HEK293 (cell line): ENCODE results near the gene SLC9A9.

Experiments
- CTCF ChIA-PET: fragments of 350-600 bp; formaldehyde crosslinking; extraction: SDS; loops from one replicate; lab custom pipeline; 2021; ENCODE audit warnings: antibody characterized with exemption; lab: Yijun Ruan, JAX
- POLR2A ChIA-PET: fragments of 300-600 bp; formaldehyde crosslinking; extraction: SDS; loops from one replicate; lab custom pipeline; 2020; ENCODE audit warnings: antibody characterized with exemption, inconsistent platforms; lab: Yijun Ruan, JAX
- H3K27ac ChIP-seq: fragments of 200-500 bp; sonication (Bioruptor generic); 2 replicates; pipeline ENCODE4 v1.5.1; 2014; ENCODE audit warnings: low read depth, low read length, control low read depth, inconsistent platforms; ENCODE audit errors: extremely low read depth
- H3K36me3 ChIP-seq, 2 experiments: fragments of 200-500 bp in 1 of 2; sonication (Bioruptor generic) in 1 of 2; 1 replicate in 1 of 2; 2 replicates in 1 of 2; pipeline ENCODE4 v1.5.1; 2014 to 2017; ENCODE audit warnings: inconsistent platforms in 2 of 2, low read length in 2 of 2; ENCODE audit not compliant: control insufficient read depth in 2 of 2, insufficient read depth in 1 of 2
- H3K4me1 ChIP-seq: fragments of 200-500 bp; sonication (Bioruptor generic); 2 replicates; pipeline ENCODE4 v1.5.1; 2014; ENCODE audit warnings: mild to moderate bottlenecking, low read length, inconsistent platforms; ENCODE audit not compliant: control insufficient read depth, insufficient read depth
- H3K4me3 ChIP-seq: 2 replicates; pipeline ENCODE4 v1.5.1; 2011; ENCODE audit warnings: low read depth, mild to moderate bottlenecking, control low read depth, low read length, moderate library complexity
- H3K9me3 ChIP-seq: fragments of 200-500 bp; sonication (Bioruptor generic); 2 replicates; pipeline ENCODE4 v1.5.1; 2014; ENCODE audit warnings: low read depth, low read length, inconsistent platforms; ENCODE audit not compliant: control insufficient read depth, insufficient read depth
- BCL11A ChIP-seq: fragments of 450-650 bp; formaldehyde crosslinking; IDR thresholded peaks from 2 replicates; pipeline ENCODE4 v1.5.1; 2016; ENCODE audit warnings: low read depth, missing biosample characterization, missing genetic modification characterization
- KLF9 ChIP-seq: fragments of 450-650 bp; formaldehyde crosslinking; IDR thresholded peaks from 2 replicates; pipeline ENCODE4 v1.5.1; 2016; ENCODE audit warnings: missing biosample characterization, missing genetic modification characterization, low read depth
- MZF1 ChIP-seq: fragments of 450-650 bp; formaldehyde crosslinking; IDR thresholded peaks from 2 replicates; pipeline ENCODE4 v1.5.1; 2017; ENCODE audit warnings: missing biosample characterization, missing genetic modification characterization, borderline replicate concordance
- OVOL3 ChIP-seq: fragments of 450-650 bp; formaldehyde crosslinking; IDR thresholded peaks from 2 replicates; pipeline ENCODE4 v1.5.1; 2016; ENCODE audit warnings: missing biosample characterization, missing genetic modification characterization
- SALL2 ChIP-seq: fragments of 450-650 bp; formaldehyde crosslinking; IDR thresholded peaks from 2 replicates; pipeline ENCODE4 v1.5.0; 2017; ENCODE audit warnings: missing biosample characterization, mild to moderate bottlenecking, missing genetic modification characterization, borderline replicate concordance
- SP2 ChIP-seq: fragments of 450-650 bp; formaldehyde crosslinking; IDR thresholded peaks from 2 replicates; pipeline ENCODE4 v1.5.1; 2016; ENCODE audit warnings: missing biosample characterization, missing genetic modification characterization
- ZNF10 ChIP-seq: fragments of 450-650 bp; formaldehyde crosslinking; IDR thresholded peaks from 2 replicates; pipeline ENCODE4 v1.5.1; 2017; ENCODE audit warnings: missing biosample characterization, missing genetic modification characterization
- ZNF292 ChIP-seq: fragments of 450-650 bp; formaldehyde crosslinking; IDR thresholded peaks from 2 replicates; pipeline ENCODE4 v1.5.1; 2016; ENCODE audit warnings: low read depth, missing biosample characterization, missing genetic modification characterization, borderline replicate concordance
- ZNF341 ChIP-seq: fragments of 450-650 bp; formaldehyde crosslinking; IDR thresholded peaks from 2 replicates; pipeline ENCODE4; 2016; ENCODE audit warnings: low read depth, missing biosample characterization, missing genetic modification characterization
- ZNF394 ChIP-seq: fragments of 450-650 bp; formaldehyde crosslinking; IDR thresholded peaks from 2 replicates; pipeline ENCODE4 v1.5.1; 2016; ENCODE audit warnings: missing biosample characterization, missing genetic modification characterization, mild to moderate bottlenecking, moderate library complexity, borderline replicate concordance
- ZNF555 ChIP-seq: fragments of 450-650 bp; formaldehyde crosslinking; conservative IDR thresholded peaks from 2 replicates; pipeline ENCODE4 v1.5.1; 2017; ENCODE audit warnings: missing biosample characterization, mild to moderate bottlenecking, missing genetic modification characterization, inconsistent platforms
- ZNF558 ChIP-seq: fragments of 450-650 bp; formaldehyde crosslinking; IDR thresholded peaks from 2 replicates; pipeline ENCODE4 v1.5.1; 2016; ENCODE audit warnings: missing biosample characterization, missing genetic modification characterization
- ZNF654 ChIP-seq: fragments of 450-650 bp; formaldehyde crosslinking; IDR thresholded peaks from 2 replicates; pipeline ENCODE4 v1.5.1; 2016; ENCODE audit warnings: low read depth, missing biosample characterization, missing genetic modification characterization
- ZXDB ChIP-seq: fragments of 450-650 bp; formaldehyde crosslinking; IDR thresholded peaks from 2 replicates; pipeline ENCODE4 v1.5.1; 2016; ENCODE audit warnings: missing biosample characterization, missing genetic modification characterization
- TF ChIP-seq, protein P1 (sequence below): fragments of 450-650 bp; formaldehyde crosslinking; IDR thresholded peaks from 2 replicates; pipeline ENCODE4 v1.5.0; 2017; ENCODE audit warnings: missing biosample characterization, missing genetic modification characterization, borderline replicate concordance
- TF ChIP-seq, protein P2 (sequence below): fragments of 450-650 bp; formaldehyde crosslinking; IDR thresholded peaks from 2 replicates; pipeline ENCODE4 v1.5.1; 2016; ENCODE audit warnings: missing biosample characterization, missing genetic modification characterization
- TF ChIP-seq, protein P3 (sequence below): fragments of 450-650 bp; formaldehyde crosslinking; conservative IDR thresholded peaks from 2 replicates; pipeline ENCODE4 v1.5.1; 2016; ENCODE audit warnings: low read depth, missing biosample characterization, missing genetic modification characterization

Gene SLC9A9

GRCh38 chr3:143668924-143669790 lies 179.1 kb downstream of the SLC9A9 start:
- Histone ChIP-seq H3K27ac (no peak overlapping the region), H3K9me3 (no peaks in the 10 kb centered on the region), H3K36me3 (no peaks in the 10 kb centered on the region), H3K4me1 (no peaks in the 10 kb centered on the region), H3K4me3 (no peak overlapping the region)
- POLR2A ChIA-PET: no interaction called here
- no peak for TF ChIP-seq ZNF558
- TF ChIP-seq, protein P1, sequence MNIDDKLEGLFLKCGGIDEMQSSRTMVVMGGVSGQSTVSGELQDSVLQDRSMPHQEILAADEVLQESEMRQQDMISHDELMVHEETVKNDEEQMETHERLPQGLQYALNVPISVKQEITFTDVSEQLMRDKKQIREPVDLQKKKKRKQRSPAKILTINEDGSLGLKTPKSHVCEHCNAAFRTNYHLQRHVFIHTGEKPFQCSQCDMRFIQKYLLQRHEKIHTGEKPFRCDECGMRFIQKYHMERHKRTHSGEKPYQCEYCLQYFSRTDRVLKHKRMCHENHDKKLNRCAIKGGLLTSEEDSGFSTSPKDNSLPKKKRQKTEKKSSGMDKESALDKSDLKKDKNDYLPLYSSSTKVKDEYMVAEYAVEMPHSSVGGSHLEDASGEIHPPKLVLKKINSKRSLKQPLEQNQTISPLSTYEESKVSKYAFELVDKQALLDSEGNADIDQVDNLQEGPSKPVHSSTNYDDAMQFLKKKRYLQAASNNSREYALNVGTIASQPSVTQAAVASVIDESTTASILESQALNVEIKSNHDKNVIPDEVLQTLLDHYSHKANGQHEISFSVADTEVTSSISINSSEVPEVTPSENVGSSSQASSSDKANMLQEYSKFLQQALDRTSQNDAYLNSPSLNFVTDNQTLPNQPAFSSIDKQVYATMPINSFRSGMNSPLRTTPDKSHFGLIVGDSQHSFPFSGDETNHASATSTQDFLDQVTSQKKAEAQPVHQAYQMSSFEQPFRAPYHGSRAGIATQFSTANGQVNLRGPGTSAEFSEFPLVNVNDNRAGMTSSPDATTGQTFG (tag by site-specific recombination): no peak
- TF ChIP-seq, protein P2, sequence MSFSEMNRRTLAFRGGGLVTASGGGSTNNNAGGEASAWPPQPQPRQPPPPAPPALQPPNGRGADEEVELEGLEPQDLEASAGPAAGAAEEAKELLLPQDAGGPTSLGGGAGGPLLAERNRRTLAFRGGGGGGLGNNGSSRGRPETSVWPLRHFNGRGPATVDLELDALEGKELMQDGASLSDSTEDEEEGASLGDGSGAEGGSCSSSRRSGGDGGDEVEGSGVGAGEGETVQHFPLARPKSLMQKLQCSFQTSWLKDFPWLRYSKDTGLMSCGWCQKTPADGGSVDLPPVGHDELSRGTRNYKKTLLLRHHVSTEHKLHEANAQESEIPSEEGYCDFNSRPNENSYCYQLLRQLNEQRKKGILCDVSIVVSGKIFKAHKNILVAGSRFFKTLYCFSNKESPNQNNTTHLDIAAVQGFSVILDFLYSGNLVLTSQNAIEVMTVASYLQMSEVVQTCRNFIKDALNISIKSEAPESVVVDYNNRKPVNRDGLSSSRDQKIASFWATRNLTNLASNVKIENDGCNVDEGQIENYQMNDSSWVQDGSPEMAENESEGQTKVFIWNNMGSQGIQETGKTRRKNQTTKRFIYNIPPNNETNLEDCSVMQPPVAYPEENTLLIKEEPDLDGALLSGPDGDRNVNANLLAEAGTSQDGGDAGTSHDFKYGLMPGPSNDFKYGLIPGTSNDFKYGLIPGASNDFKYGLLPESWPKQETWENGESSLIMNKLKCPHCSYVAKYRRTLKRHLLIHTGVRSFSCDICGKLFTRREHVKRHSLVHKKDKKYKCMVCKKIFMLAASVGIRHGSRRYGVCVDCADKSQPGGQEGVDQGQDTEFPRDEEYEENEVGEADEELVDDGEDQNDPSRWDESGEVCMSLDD (tag by site-specific recombination): no peak
- TF ChIP-seq ZNF292 (tag by site-specific recombination): no peak
- no peak for TF ChIP-seq KLF9 (tag by site-specific recombination)
- no peak for TF ChIP-seq OVOL3 (tag by site-specific recombination)
- TF ChIP-seq ZNF10 (tag by site-specific recombination): no peak
- no peak for TF ChIP-seq ZNF654
- TF ChIP-seq, protein P3, sequence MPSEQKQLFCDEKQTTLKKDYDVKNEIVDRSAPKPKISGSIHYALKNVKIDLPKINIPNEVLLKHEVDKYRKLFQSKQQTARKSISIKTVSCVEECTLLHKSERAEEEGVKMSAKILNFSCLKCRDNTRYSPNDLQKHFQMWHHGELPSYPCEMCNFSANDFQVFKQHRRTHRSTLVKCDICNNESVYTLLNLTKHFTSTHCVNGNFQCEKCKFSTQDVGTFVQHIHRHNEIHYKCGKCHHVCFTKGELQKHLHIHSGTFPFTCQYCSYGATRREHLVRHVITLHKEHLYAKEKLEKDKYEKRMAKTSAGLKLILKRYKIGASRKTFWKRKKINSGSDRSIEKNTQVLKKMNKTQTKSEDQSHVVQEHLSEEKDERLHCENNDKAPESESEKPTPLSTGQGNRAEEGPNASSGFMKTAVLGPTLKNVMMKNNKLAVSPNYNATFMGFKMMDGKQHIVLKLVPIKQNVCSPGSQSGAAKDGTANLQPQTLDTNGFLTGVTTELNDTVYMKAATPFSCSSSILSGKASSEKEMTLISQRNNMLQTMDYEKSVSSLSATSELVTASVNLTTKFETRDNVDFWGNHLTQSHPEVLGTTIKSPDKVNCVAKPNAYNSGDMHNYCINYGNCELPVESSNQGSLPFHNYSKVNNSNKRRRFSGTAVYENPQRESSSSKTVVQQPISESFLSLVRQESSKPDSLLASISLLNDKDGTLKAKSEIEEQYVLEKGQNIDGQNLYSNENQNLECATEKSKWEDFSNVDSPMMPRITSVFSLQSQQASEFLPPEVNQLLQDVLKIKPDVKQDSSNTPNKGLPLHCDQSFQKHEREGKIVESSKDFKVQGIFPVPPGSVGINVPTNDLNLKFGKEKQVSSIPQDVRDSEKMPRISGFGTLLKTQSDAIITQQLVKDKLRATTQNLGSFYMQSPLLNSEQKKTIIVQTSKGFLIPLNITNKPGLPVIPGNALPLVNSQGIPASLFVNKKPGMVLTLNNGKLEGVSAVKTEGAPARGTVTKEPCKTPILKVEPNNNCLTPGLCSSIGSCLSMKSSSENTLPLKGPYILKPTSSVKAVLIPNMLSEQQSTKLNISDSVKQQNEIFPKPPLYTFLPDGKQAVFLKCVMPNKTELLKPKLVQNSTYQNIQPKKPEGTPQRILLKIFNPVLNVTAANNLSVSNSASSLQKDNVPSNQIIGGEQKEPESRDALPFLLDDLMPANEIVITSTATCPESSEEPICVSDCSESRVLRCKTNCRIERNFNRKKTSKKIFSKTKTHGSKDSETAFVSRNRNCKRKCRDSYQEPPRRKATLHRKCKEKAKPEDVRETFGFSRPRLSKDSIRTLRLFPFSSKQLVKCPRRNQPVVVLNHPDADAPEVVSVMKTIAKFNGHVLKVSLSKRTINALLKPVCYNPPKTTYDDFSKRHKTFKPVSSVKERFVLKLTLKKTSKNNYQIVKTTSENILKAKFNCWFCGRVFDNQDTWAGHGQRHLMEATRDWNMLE (tag by site-specific recombination): no peak
- no peak for TF ChIP-seq ZNF555
- no peak for TF ChIP-seq ZNF341 (tag by site-specific recombination)
- no peak for TF ChIP-seq ZNF394
- TF ChIP-seq ZXDB (tag by site-specific recombination): no peak
- TF ChIP-seq MZF1 (tag by site-specific recombination): no peak
- no peak for TF ChIP-seq BCL11A (tag by site-specific recombination)
- TF ChIP-seq SALL2 (tag by site-specific recombination): no peak
- TF ChIP-seq SP2: no peak
- CTCF ChIA-PET: interaction anchor here (0.5 kb wide), 1 partner anchor 56 kb away, joined by 3 read pairs; no protein-coding TSS in a partner anchor
